ENCODE results near the gene AIFM3.

GRCh38 chr22:21030032-21030431, 63.0 kb downstream of the AIFM3 start:
- TF ChIP-seq POLR2AphosphoS5 (IDR thresholded peaks at IDR 0.05; ENCODE audit: borderline replicate concordance, low read depth, low read length) (no peak), EZH2 (IDR thresholded peaks at IDR 0.05) (no peak), FOXP2 (optimal IDR thresholded peaks at IDR 0.05; ENCODE audit: control extremely low read depth, extremely low read length, insufficient read depth) (no peak)
